GM12892 (cell line): ENCODE results near the gene LDHAL6A.

Experiments used
- POLR2AphosphoS5 ChIP-seq: IDR thresholded peaks from 2 replicates; pipeline ENCODE4 v1.6.1; 2011; ENCODE audit warnings: low read depth, low read length, control low read depth
- TAF1 ChIP-seq: IDR thresholded peaks from 2 replicates; pipeline ENCODE4 v1.6.1; 2011; ENCODE audit warnings: low read depth, mild to moderate bottlenecking, control low read depth, low read length, borderline replicate concordance

- no peak for TF ChIP-seq POLR2AphosphoS5
- no peak for TF ChIP-seq TAF1
Measured at GRCh38 chr11:18521122-18521521, 65.5 kb downstream of the LDHAL6A start.
